GM19468 (cell line): Measurements from ENCODE around the gene UGT1A7.

Experiments used
- ATAC-seq: cut with Tn5 transposase; IDR thresholded peaks from one replicate; pipeline ENCODE4 v1.9.1; 2021; ENCODE audit warnings: mild to moderate bottlenecking, moderate library complexity, moderate number of reproducible peaks; ENCODE audit not compliant: unreplicated experiment; ENCODE audit errors: extremely low read depth

Gene UGT1A7

GRCh38 chr2:233813236-233814055 lies 131.7 kb downstream of the UGT1A7 start:
- no peak for ATAC-seq

- ATAC-seq, result no peak
Measured at GRCh38 chr2:233814056-233814835, 132.5 kb downstream of the UGT1A7 start.

- no peak for ATAC-seq
Measured at GRCh38 chr2:233815861-233816260, 134.2 kb downstream of the UGT1A7 start.

- ATAC-seq, result no peak
Measured at GRCh38 chr2:233816334-233816733, 134.6 kb downstream of the UGT1A7 start.

- no peak for ATAC-seq
Measured at GRCh38 chr2:233816771-233817170, 135.1 kb downstream of the UGT1A7 start.

- no peak for ATAC-seq
Measured at GRCh38 chr2:233817361-233817911, 135.7 kb downstream of the UGT1A7 start.

GRCh38 chr2:233817995-233818638 lies 136.4 kb downstream of the UGT1A7 start:
- ATAC-seq, result no peak

GRCh38 chr2:233818639-233819621 lies 137.2 kb downstream of the UGT1A7 start:
- no peak for ATAC-seq

GRCh38 chr2:233819884-233820773 lies 138.4 kb downstream of the UGT1A7 start:
- no peak for ATAC-seq

GRCh38 chr2:233820774-233821105 lies 139.0 kb downstream of the UGT1A7 start:
- no peak for ATAC-seq

- no peak for ATAC-seq
Measured at GRCh38 chr2:233821196-233821595, 139.5 kb downstream of the UGT1A7 start.

GRCh38 chr2:233821709-233822100 lies 140.0 kb downstream of the UGT1A7 start:
- no peak for ATAC-seq

GRCh38 chr2:233822101-233822771 lies 140.5 kb downstream of the UGT1A7 start:
- ATAC-seq, result no peak
